IMR-90 (cell line): ENCODE results near the gene KLC1. TPM values are rescaled to one million over a fixed set of nuclear protein-coding genes. Genes with fewer than 3 reads are reported as not detected.

ENCODE experiments used
- ATAC-seq: fragments of 200-7000 bp; cut with Tn5 transposase; 2 replicates; pipeline ENCODE4 v1.9.1; 2020; ENCODE audit warnings: low read depth, mild to moderate bottlenecking, moderate library complexity
- BruUV-seq: library from RNA; stranded (reverse); fragments of 400-500 nt; replicated peaks from 2 replicates; lab custom pipeline; 2021; lab: Mats Ljungman, UMichigan
- CTCF ChIA-PET: fragments of 300-600 bp; formaldehyde crosslinking; extraction: SDS; loops from one replicate; lab custom pipeline; 2021; ENCODE audit warnings: antibody characterized with exemption; lab: Yijun Ruan, JAX
- POLR2A ChIA-PET: fragments of 300-600 bp; sonication (Branson Sonifier 250); formaldehyde crosslinking; loops from one replicate; lab custom pipeline; 2022; ENCODE audit warnings: antibody characterized with exemption; ENCODE audit not compliant: unreplicated experiment; lab: Charles Lee
- DNase-seq: peaks from one replicate; pipeline ENCODE4 v3.0.0; 2013
- H2AFZ ChIP-seq: replicated peaks from 2 replicates; pipeline ENCODE3; 2013; ENCODE audit warnings: low read length, mild to moderate bottlenecking; ENCODE audit not compliant: poor library complexity
- H2AK5ac ChIP-seq: 2 replicates; pipeline ENCODE4 v1.6.1; 2013; ENCODE audit warnings: low read depth, low read length, inconsistent platforms
- H2AK9ac ChIP-seq: replicated peaks from 2 replicates; pipeline ENCODE3; 2013; ENCODE audit warnings: mild to moderate bottlenecking, low read depth, low read length, moderate library complexity; ENCODE audit not compliant: poor library complexity
- H2BK120ac ChIP-seq: 2 replicates; pipeline ENCODE4 v1.6.1; 2013; ENCODE audit warnings: low read depth, low read length, inconsistent platforms
- H2BK15ac ChIP-seq: 3 replicates; pipeline ENCODE4 v1.6.1; 2013; ENCODE audit warnings: low read depth, low read length, inconsistent platforms
- H2BK20ac ChIP-seq: 2 replicates; pipeline ENCODE4 v1.6.1; 2013; ENCODE audit warnings: low read depth, mild to moderate bottlenecking, inconsistent platforms, low read length, moderate library complexity
- H2BK5ac ChIP-seq: 2 replicates; pipeline ENCODE4 v1.6.1; 2013; ENCODE audit warnings: mild to moderate bottlenecking, low read depth, low read length, inconsistent platforms; ENCODE audit not compliant: poor library complexity, severe bottlenecking
- H3K14ac ChIP-seq: replicated peaks from 2 replicates; pipeline ENCODE4 v1.6.1; 2013; ENCODE audit warnings: low read depth, low read length, inconsistent platforms
- H3K18ac ChIP-seq: 2 replicates; pipeline ENCODE4 v1.6.1; 2013; ENCODE audit warnings: low read depth, low read length, control low read depth
- H3K23ac ChIP-seq: 2 replicates; pipeline ENCODE4 v1.6.1; 2013; ENCODE audit warnings: low read depth, low read length, inconsistent platforms
- H3K27ac ChIP-seq: 2 replicates; pipeline ENCODE4 v1.5.1; 2013; ENCODE audit warnings: mild to moderate bottlenecking, control low read depth, low read length; ENCODE audit not compliant: insufficient read depth
- H3K27me3 ChIP-seq: 2 replicates; pipeline ENCODE4 v1.6.1; 2013; ENCODE audit warnings: low read length; ENCODE audit not compliant: control insufficient read depth, insufficient read depth
- H3K36me3 ChIP-seq: 2 replicates; pipeline ENCODE4 v1.6.1; 2013; ENCODE audit warnings: low read length, mixed read lengths; ENCODE audit not compliant: control insufficient read depth, insufficient read depth
- H3K4ac ChIP-seq: 2 replicates; pipeline ENCODE4 v1.6.1; 2013; ENCODE audit warnings: low read depth, low read length, inconsistent platforms
- H3K4me1 ChIP-seq: 2 replicates; pipeline ENCODE4 v1.6.1; 2013; ENCODE audit warnings: low read length, mixed read lengths; ENCODE audit not compliant: control insufficient read depth, insufficient read depth
- H3K4me2 ChIP-seq: 2 replicates; pipeline ENCODE4 v1.6.1; 2013; ENCODE audit warnings: low read depth, mild to moderate bottlenecking, control low read depth, low read length, moderate library complexity
- H3K4me3 ChIP-seq: 2 replicates; pipeline ENCODE4 v1.5.1; 2013; ENCODE audit warnings: low read depth, mild to moderate bottlenecking, control low read depth, low read length, moderate library complexity; ENCODE audit not compliant: insufficient read depth
- H3K56ac ChIP-seq: 2 replicates; pipeline ENCODE4 v1.6.1; 2013; ENCODE audit warnings: low read length, inconsistent platforms; ENCODE audit not compliant: insufficient read depth; ENCODE audit errors: extremely low read depth
- H3K79me1 ChIP-seq, 2 experiments: 2 replicates each; pipeline ENCODE4 v1.6.1; 2013; ENCODE audit warnings: low read length in 2 of 2, inconsistent platforms in 1 of 2, low read depth in 1 of 2
- H3K9ac ChIP-seq: 2 replicates; pipeline ENCODE4 v1.6.1; 2013; ENCODE audit warnings: low read depth, low read length, control low read depth
- H3K9me1 ChIP-seq: 2 replicates; pipeline ENCODE4 v1.6.1; 2013; ENCODE audit warnings: low read length, inconsistent platforms; ENCODE audit not compliant: insufficient read depth
- H3K9me3 ChIP-seq: 2 replicates; pipeline ENCODE4 v1.6.1; 2013; ENCODE audit warnings: low read length; ENCODE audit not compliant: control insufficient read depth, insufficient read depth
- H4K20me1 ChIP-seq: 2 replicates; pipeline ENCODE4 v1.6.1; 2013; ENCODE audit warnings: low read length, inconsistent platforms; ENCODE audit not compliant: insufficient read depth
- H4K5ac ChIP-seq: 2 replicates; pipeline ENCODE4 v1.6.1; 2013; ENCODE audit warnings: mild to moderate bottlenecking, low read depth, low read length, control low read depth
- H4K8ac ChIP-seq, 2 experiments: 2 replicates each; pipeline ENCODE4 v1.6.1; 2013; ENCODE audit warnings: low read depth in 2 of 2, low read length in 2 of 2, control low read depth in 1 of 2, inconsistent platforms in 1 of 2
- H4K91ac ChIP-seq: 2 replicates; pipeline ENCODE4 v1.6.1; 2013; ENCODE audit warnings: low read depth, low read length, inconsistent platforms; ENCODE audit not compliant: insufficient read depth
- MAFK ChIP-seq: IDR thresholded peaks from 2 replicates; pipeline ENCODE4 v1.6.1; 2012; ENCODE audit warnings: low read depth, low read length, improper control_type of control experiment
- POLR2A ChIP-seq: IDR thresholded peaks from 2 replicates; pipeline ENCODE4 v1.6.1; 2012; ENCODE audit warnings: mild to moderate bottlenecking, low read depth, low read length
- RCOR1 ChIP-seq: IDR thresholded peaks from 2 replicates; pipeline ENCODE4 v1.6.1; 2012; ENCODE audit warnings: mild to moderate bottlenecking, low read length, improper control_type of control experiment; ENCODE audit not compliant: insufficient replicate concordance
- WGBS, 2 experiments: methylation state at CpG; one replicate each; pipeline versions ENCODE4 v1.1.5 to v1.1.7; 2013; ENCODE audit warnings: missing lambda C conversion rate in 2 of 2; ENCODE audit not compliant: insufficient read length in 1 of 2; ENCODE audit errors: extremely low coverage in 2 of 2; 5-methylcytosine and 5-hydroxymethylcytosine counted together
- dilution Hi-C: fragments of 300-500 bp; cut with HindIII; formaldehyde crosslinking; loops from one replicate; pipeline ENCODE4 v1.14.3; 2018; ENCODE audit warnings: low sequenced_read_pairs; ENCODE audit not compliant: unreplicated experiment
- in situ Hi-C: fragments of 300-500 bp; cut with MboI; formaldehyde crosslinking; loops from 3 replicates; pipeline ENCODE4 v1.14.3; 2019; ENCODE audit warnings: low sequenced_read_pairs, inconsistent platforms, mixed read lengths
- intact Hi-C: fragments of 100-400 bp; cut with micrococcal nuclease; formaldehyde crosslinking; loops from 2 replicates; pipeline ENCODE4 v1.10.0; 2022
- polyA plus RNA-seq, 3 experiments: library from polyadenylated mRNA; depleted of rRNA; stranded (reverse); fragments of >200 nt; gene quantifications; 2 replicates each; pipeline ENCODE4 v1.2.3, GENCODE V29; 2012; ENCODE audit warnings: low replicate concordance in 1 of 3
- total RNA-seq: library from RNA; depleted of rRNA; stranded (reverse); fragments of >200 nt; gene quantifications from 2 replicates; pipeline ENCODE4 v1.2.3, GENCODE V29; 2012

Gene KLC1
- total and polyA plus RNA-seq, 2 of the 4 experiments (the other 2 are of a cell fraction) = 101 to 157 TPM

DNA sequence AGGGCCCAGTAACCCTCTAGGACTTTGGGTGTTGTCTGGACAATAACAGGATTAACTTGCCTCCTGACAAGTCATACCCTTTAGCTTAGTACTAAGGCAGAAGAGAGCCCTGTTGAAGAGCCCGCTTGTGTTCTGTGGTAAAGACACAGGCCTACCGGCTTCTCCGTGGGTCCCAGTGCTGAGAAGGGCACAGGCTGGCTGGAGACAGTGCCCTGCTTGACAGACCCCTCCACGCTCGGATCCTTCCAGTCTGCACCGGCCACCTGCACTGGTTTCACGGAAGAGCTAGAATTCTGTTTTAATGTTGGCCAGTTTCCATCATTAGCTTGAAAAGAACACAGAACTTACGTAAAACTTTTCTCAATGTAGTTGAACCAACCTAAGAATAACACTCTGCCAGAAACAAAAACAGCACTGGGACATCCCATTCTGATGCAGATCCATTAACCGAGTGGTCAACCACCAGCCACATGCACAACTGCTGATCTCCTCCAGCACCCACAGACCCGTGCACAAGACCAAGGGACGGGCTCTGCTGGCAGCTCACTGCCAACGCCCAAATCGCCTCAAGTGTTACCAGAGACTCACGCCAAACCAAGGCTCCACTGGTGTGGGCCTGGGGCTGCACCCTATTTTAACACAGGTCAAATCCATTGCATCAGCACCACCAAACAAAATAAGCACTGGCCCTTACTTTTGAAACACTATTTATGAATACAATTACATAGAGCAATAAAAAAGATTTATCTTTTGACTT, 113.7 kb downstream of the KLC1 start (continued):
- TF ChIP-seq MAFK = no peak

DNA sequence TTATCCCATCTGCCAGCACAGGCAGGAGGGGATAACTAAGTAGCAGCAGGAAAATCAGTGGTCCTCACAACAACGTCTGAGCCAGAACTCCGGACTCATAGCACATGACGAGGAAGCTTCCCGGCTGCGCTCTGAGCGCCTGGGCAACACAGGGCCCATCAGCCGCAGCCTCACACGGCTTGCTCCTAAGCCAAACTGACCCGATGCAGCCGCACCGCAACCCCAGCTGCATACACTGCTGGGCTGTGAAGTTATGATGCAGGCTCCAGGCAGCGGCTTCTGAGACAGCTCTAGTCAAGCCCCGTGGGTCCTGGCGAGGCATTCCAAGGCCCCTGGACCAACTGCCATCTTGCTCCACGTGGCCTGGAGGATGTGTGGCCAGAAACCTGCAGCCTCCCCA, 114.7 kb downstream of the KLC1 start:
- Histone ChIP-seq H2BK15ac (no peak overlapping the region), H2AK5ac (no peak overlapping the region), H3K4ac (no peak overlapping the region), H4K8ac (no peak overlapping the region), H3K9ac (no peak overlapping the region), H2AK9ac (no peak overlapping the region), H3K4me2 (no peak overlapping the region), H3K4me1 (peaks cover 2% of the 10 kb centered on the region; the same call in 1 of the 2 replicates), H3K79me1 (0 out of 4 replicates have a peak, but pooled peaks cover 0 to 2% of the 10 kb centered on the region in 2 experiments), H3K23ac (no peak overlapping the region), H3K4me3 (no peak overlapping the region), H2BK5ac (no peak overlapping the region), H2BK20ac (no peak overlapping the region), H4K20me1 (no peaks in the 10 kb centered on the region), H2AFZ (no peak overlapping the region), H3K9me1 (peaks cover 7% of the 10 kb centered on the region; the same call in 1 of the 2 replicates), H3K36me3 (no peaks in the 10 kb centered on the region), H3K27ac (no peak overlapping the region), H2BK120ac (no peak overlapping the region), H4K5ac (no peak overlapping the region), H4K91ac (no peak overlapping the region), H3K9me3 (no peaks in the 10 kb centered on the region), H3K27me3 (no peaks in the 10 kb centered on the region), H3K56ac (no peak overlapping the region), H3K18ac (no peak overlapping the region), H3K14ac (no peak overlapping the region)
- DNase-seq = no peak
- CTCF ChIA-PET = no interaction called here
- POLR2A ChIA-PET = no interaction called here
- in situ Hi-C loops = no loop called here
- BruUV-seq = no TSS peak
- WGBS, 2 experiments = 84% methylated on average over 15 of the region's 15 CpGs; no CpG with 5 or more reads in 1 of the 2 experiments
- ATAC-seq = no peak
- dilution Hi-C loops = no loop called here
- intact Hi-C loops = no loop called here
- TF ChIP-seq POLR2A (no peak), RCOR1 (no peak), MAFK (no peak)
